HepG2 (cell line): Measurements from ENCODE around the gene CNNM4. TPM values are rescaled to one million over a fixed set of nuclear protein-coding genes. Genes with fewer than 3 reads are reported as not detected.

Source experiments
- CAMTA2 ChIP-seq: sonication (generic); formaldehyde crosslinking; IDR thresholded peaks from 2 replicates; pipeline ENCODE4 v1.4.0; 2020; ENCODE audit warnings: mild to moderate bottlenecking, missing genetic modification reagents, borderline replicate concordance
- CCDC6 ChIP-seq: sonication (generic); formaldehyde crosslinking; IDR thresholded peaks from 2 replicates; pipeline ENCODE4 v1.8.1; 2022; ENCODE audit warnings: mild to moderate bottlenecking, missing genetic modification reagents, moderate library complexity
- CTCF ChIP-seq: sonication (generic); formaldehyde crosslinking; IDR thresholded peaks from 2 replicates; pipeline ENCODE4 v1.5.0; 2020; ENCODE audit warnings: mild to moderate bottlenecking, missing genetic modification reagents, moderate library complexity
- FLYWCH1 ChIP-seq: sonication (generic); formaldehyde crosslinking; IDR thresholded peaks from 2 replicates; pipeline ENCODE4 v1.8.1; 2023; ENCODE audit warnings: mild to moderate bottlenecking, missing genetic modification reagents
- GABPB1 ChIP-seq: IDR thresholded peaks from 2 replicates; pipeline ENCODE4 v1.6.1; 2016; ENCODE audit warnings: mild to moderate bottlenecking, missing genetic modification reagents, moderate library complexity, missing compliant biosample characterization
- HMGXB4 ChIP-seq, 2 experiments: sonication (generic) in 1 of 2; formaldehyde crosslinking in 1 of 2; IDR thresholded peaks; 2 replicates each; pipeline versions ENCODE4 v1.4.0 to v1.6.1; 2018 to 2020; ENCODE audit warnings: missing genetic modification reagents in 2 of 2, borderline replicate concordance in 1 of 2, low read depth in 1 of 2, mild to moderate bottlenecking in 1 of 2, missing biosample characterization in 1 of 2
- KDM6A ChIP-seq: IDR thresholded peaks from 2 replicates; pipeline ENCODE4 v1.6.1; 2016; ENCODE audit warnings: low read depth
- MAF1 ChIP-seq: sonication (generic); formaldehyde crosslinking; IDR thresholded peaks from 2 replicates; pipeline ENCODE4 v1.5.0; 2020; ENCODE audit warnings: missing genetic modification reagents, borderline replicate concordance
- NFE2 ChIP-seq: sonication (generic); formaldehyde crosslinking; IDR thresholded peaks from 2 replicates; pipeline ENCODE4 v1.4.0; 2020; ENCODE audit warnings: missing genetic modification reagents
- REXO4 ChIP-seq: sonication (generic); formaldehyde crosslinking; IDR thresholded peaks from 2 replicates; pipeline ENCODE4 v1.8.0; 2022; ENCODE audit warnings: missing genetic modification reagents, mild to moderate bottlenecking, borderline replicate concordance
- SAP130 ChIP-seq: IDR thresholded peaks from 2 replicates; pipeline ENCODE4 v1.6.1; 2016; ENCODE audit warnings: low read depth
- THRA ChIP-seq: sonication (generic); formaldehyde crosslinking; IDR thresholded peaks from 2 replicates; pipeline ENCODE4 v1.4.0; 2020; ENCODE audit warnings: missing genetic modification reagents, borderline replicate concordance
- TOE1 ChIP-seq: sonication (generic); formaldehyde crosslinking; IDR thresholded peaks from 2 replicates; pipeline ENCODE4 v1.4.0; 2020; ENCODE audit warnings: mild to moderate bottlenecking, missing genetic modification reagents
- ZFP37 ChIP-seq: sonication (generic); formaldehyde crosslinking; IDR thresholded peaks from 2 replicates; pipeline ENCODE4 v1.4.0; 2020; ENCODE audit warnings: missing genetic modification reagents, borderline replicate concordance
- ZNF30 ChIP-seq: sonication (generic); formaldehyde crosslinking; IDR thresholded peaks from 2 replicates; pipeline ENCODE4 v1.5.0; 2020; ENCODE audit warnings: mild to moderate bottlenecking, missing genetic modification reagents
- ZNF484 ChIP-seq: sonication (generic); formaldehyde crosslinking; IDR thresholded peaks from 2 replicates; pipeline ENCODE4 v1.5.1; 2020; ENCODE audit warnings: mild to moderate bottlenecking, low read depth, missing genetic modification reagents, borderline replicate concordance
- ZNF501 ChIP-seq: sonication (generic); formaldehyde crosslinking; IDR thresholded peaks from 2 replicates; pipeline ENCODE4 v1.5.1; 2020; ENCODE audit warnings: mild to moderate bottlenecking, moderate library complexity, missing genetic modification reagents
- ZNF580 ChIP-seq: IDR thresholded peaks from 2 replicates; pipeline ENCODE4 v1.6.1; 2016; ENCODE audit warnings: low read depth, borderline replicate concordance
- ZNF619 ChIP-seq: sonication (generic); formaldehyde crosslinking; IDR thresholded peaks from 2 replicates; pipeline ENCODE4 v1.4.0; 2020; ENCODE audit warnings: mild to moderate bottlenecking, missing genetic modification reagents
- ZNF768 ChIP-seq: sonication (generic); formaldehyde crosslinking; IDR thresholded peaks from 2 replicates; pipeline ENCODE4 v1.4.0; 2020; ENCODE audit warnings: missing genetic modification reagents
- ZNF773 ChIP-seq: sonication (generic); formaldehyde crosslinking; IDR thresholded peaks from 2 replicates; pipeline ENCODE4 v1.4.0; 2020; ENCODE audit warnings: missing genetic modification reagents, borderline replicate concordance
- ZNF83 ChIP-seq: sonication (generic); formaldehyde crosslinking; IDR thresholded peaks from 2 replicates; pipeline ENCODE4 v1.4.0; 2020; ENCODE audit warnings: missing genetic modification reagents, mild to moderate bottlenecking, borderline replicate concordance
- ZNF883 ChIP-seq: sonication (generic); formaldehyde crosslinking; IDR thresholded peaks from 2 replicates; pipeline ENCODE4 v1.5.1; 2020; ENCODE audit warnings: mild to moderate bottlenecking, missing genetic modification reagents; ENCODE audit errors: not compliant biosample characterization
- polyA plus RNA-seq, 8 experiments: library from polyadenylated mRNA; depleted of rRNA in 3 of 8; stranded (reverse) in 7 of 8; unstranded in 1 of 8; fragments of >200 nt; fragmentation: Illumina TruSeq in 4 of 8; extraction: Trizol in 4 of 8; gene quantifications; 2 replicates each; pipeline versions ENCODE4 v1.2.1 to v1.2.3, GENCODE V29; 2011 to 2016; ENCODE audit warnings: low read depth in 4 of 8, missing spikeins in 1 of 8, mixed read lengths in 1 of 8; ENCODE audit not compliant: insufficient read depth in 1 of 8
- total RNA-seq, 5 experiments: library from RNA; depleted of rRNA; stranded (reverse); fragments of >200 nt; fragmentation: Illumina TruSeq; extraction: Trizol; gene quantifications; 2 replicates each; pipeline ENCODE4 v1.2.3, GENCODE V29; 2016; ENCODE audit warnings: low read depth in 1 of 5
- TF ChIP-seq, protein P1 (sequence below): IDR thresholded peaks from 2 replicates; pipeline ENCODE4 v1.6.1; 2016; ENCODE audit warnings: control low read depth

The CNNM4 gene
- total and polyA plus RNA-seq, 2 of the 13 experiments (the other 11 are each of a cell fraction or from before 2014, with no cell fraction given): 5.9 to 8.4 TPM

DNA sequence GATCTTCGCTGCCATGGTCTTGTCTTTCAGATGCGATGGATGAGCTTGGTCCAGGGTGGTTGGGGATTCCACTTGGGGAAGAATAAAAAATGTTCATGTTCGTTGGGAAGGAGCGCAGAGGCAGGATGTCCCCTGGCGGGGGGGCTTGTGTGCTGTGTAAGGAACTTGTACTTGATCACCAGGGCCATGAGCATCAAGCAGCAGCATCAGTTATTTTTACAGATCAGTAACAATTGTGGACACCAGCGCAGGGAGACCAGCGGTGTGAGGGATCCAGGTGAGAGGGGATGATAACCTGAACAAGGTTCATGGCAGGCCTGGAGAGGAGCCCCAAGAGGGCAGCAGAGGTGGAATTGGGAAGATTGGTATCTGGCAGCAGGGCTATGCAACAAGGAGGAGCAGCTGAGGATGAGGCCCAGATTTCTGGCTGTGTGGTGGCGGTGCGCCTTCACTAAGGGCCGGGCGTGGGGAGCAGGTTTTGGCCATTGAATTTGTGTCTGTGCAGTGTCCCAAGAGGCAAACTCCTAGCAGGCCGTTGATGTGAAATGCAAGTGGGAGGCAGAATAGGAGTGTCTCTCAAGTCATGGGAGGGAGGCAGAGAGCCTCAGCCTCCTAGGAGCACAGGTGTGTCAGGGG is 59.3 kb downstream of the CNNM4 start (continued):
- TF ChIP-seq HMGXB4 (CRISPR knock-in tag; IDR thresholded peaks at IDR 0.05; ENCODE audit: borderline replicate concordance in 1 of 2, low read depth in 1 of 2): 0 out of 4 replicates have a peak, but pooled peaks of 1 of the 2 experiments have one; percentile 49
- no peak for TF ChIP-seq GABPB1 (CRISPR knock-in tag)
- TF ChIP-seq ZNF619 (CRISPR knock-in tag): peak; percentile 41; the same call in 1 of the 2 replicates
- TF ChIP-seq ZNF580 (CRISPR knock-in tag): no peak
- no peak for TF ChIP-seq ZNF883 (CRISPR knock-in tag)
- TF ChIP-seq ZNF501 (CRISPR knock-in tag): no peak
- no peak for TF ChIP-seq ZNF30 (CRISPR knock-in tag)
- TF ChIP-seq KDM6A: no peak
- no peak for TF ChIP-seq FLYWCH1
- TF ChIP-seq ZFP37 (CRISPR knock-in tag): 0 out of 2 replicates have a peak, but pooled peaks have one; percentile 21
- 0 out of 2 replicates have a peak, but pooled peaks have one; percentile 65 for TF ChIP-seq CAMTA2 (CRISPR knock-in tag)
- TF ChIP-seq CCDC6: no peak
- TF ChIP-seq, protein P1, sequence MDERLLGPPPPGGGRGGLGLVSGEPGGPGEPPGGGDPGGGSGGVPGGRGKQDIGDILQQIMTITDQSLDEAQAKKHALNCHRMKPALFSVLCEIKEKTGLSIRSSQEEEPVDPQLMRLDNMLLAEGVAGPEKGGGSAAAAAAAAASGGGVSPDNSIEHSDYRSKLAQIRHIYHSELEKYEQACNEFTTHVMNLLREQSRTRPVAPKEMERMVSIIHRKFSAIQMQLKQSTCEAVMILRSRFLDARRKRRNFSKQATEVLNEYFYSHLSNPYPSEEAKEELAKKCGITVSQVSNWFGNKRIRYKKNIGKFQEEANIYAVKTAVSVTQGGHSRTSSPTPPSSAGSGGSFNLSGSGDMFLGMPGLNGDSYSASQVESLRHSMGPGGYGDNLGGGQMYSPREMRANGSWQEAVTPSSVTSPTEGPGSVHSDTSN: no peak
- no peak for TF ChIP-seq ZNF83 (CRISPR knock-in tag)
- TF ChIP-seq MAF1: no peak
- no peak for TF ChIP-seq THRA (CRISPR knock-in tag)
- no peak for TF ChIP-seq SAP130 (CRISPR knock-in tag)
- no peak for TF ChIP-seq ZNF773 (CRISPR knock-in tag)
- TF ChIP-seq ZNF484 (CRISPR knock-in tag): no peak
- TF ChIP-seq TOE1 (CRISPR knock-in tag): no peak
- peak; percentile 45 for TF ChIP-seq CTCF (CRISPR knock-in tag)
- no peak for TF ChIP-seq REXO4 (CRISPR knock-in tag)
- TF ChIP-seq ZNF768 (CRISPR knock-in tag): no peak
- TF ChIP-seq NFE2: no peak
